PC-9 (cell line): ENCODE measurements around the gene DOK5. TPM values are rescaled to one million over a fixed set of nuclear protein-coding genes. Genes with fewer than 3 reads are reported as not detected.

Experiments used
- BruUV-seq: library from RNA; stranded (reverse); fragments of 400-500 nt; replicated peaks from 2 replicates; lab custom pipeline; 2021; lab: Mats Ljungman, UMichigan
- CTCF ChIA-PET: fragments of 300-600 bp; sonication (Branson Sonifier 250); formaldehyde crosslinking; loops from one replicate; lab custom pipeline; 2022; ENCODE audit warnings: antibody characterized with exemption; lab: Charles Lee
- POLR2A ChIA-PET: fragments of 300-600 bp; sonication (Branson Sonifier 250); formaldehyde crosslinking; loops from one replicate; lab custom pipeline; 2022; ENCODE audit warnings: antibody characterized with exemption; ENCODE audit not compliant: unreplicated experiment; lab: Charles Lee
- DNase-seq, 2 experiments: peaks; one replicate each; pipeline versions ENCODE4 v3.0.0 to v3.0.0-alpha.2; 2015 to 2022; ENCODE audit warnings: mixed read lengths in 1 of 2
- H2AFZ ChIP-seq: fragments of 200-600 bp; sonication (generic); 2 replicates; pipeline ENCODE4 v1.8.1; 2017; ENCODE audit warnings: antibody characterized with exemption
- H3F3A ChIP-seq: fragments of 200-600 bp; sonication (generic); 2 replicates; pipeline ENCODE4 v1.8.1; 2017; ENCODE audit warnings: antibody characterized with exemption, mild to moderate bottlenecking, low read depth; ENCODE audit not compliant: insufficient read depth
- H3K27ac ChIP-seq: fragments of 200-600 bp; sonication (generic); 2 replicates; pipeline ENCODE4 v1.6.1; 2016; ENCODE audit warnings: mixed run types
- H3K27me3 ChIP-seq: fragments of 200-600 bp; sonication (generic); 2 replicates; pipeline ENCODE4 v1.6.1; 2016; ENCODE audit warnings: low read depth, mixed run types; ENCODE audit not compliant: insufficient read depth
- H3K36me3 ChIP-seq: fragments of 200-600 bp; sonication (generic); 2 replicates; pipeline ENCODE4 v1.6.1; 2016; ENCODE audit warnings: low read depth, mixed run types
- H3K4me1 ChIP-seq: fragments of 200-600 bp; sonication (generic); replicated peaks from 2 replicates; pipeline ENCODE4 v1.6.1; 2016; ENCODE audit warnings: mixed run types; ENCODE audit not compliant: insufficient read depth
- H3K4me2 ChIP-seq: fragments of 200-600 bp; sonication (generic); 2 replicates; pipeline ENCODE4 v1.6.1; 2017; ENCODE audit warnings: mixed run types
- H3K4me3 ChIP-seq: fragments of 200-600 bp; sonication (generic); 2 replicates; pipeline ENCODE4 v1.6.1; 2016; ENCODE audit warnings: mixed run types
- H3K79me2 ChIP-seq: fragments of 200-600 bp; sonication (generic); 2 replicates; pipeline ENCODE4 v1.6.1; 2017; ENCODE audit warnings: low read depth, mixed run types
- H3K9me2 ChIP-seq: fragments of 200-600 bp; sonication (generic); 2 replicates; pipeline ENCODE4 v1.8.1; 2017; ENCODE audit warnings: mild to moderate bottlenecking; ENCODE audit not compliant: insufficient read depth
- H3K9me3 ChIP-seq: fragments of 200-600 bp; sonication (generic); 2 replicates; pipeline ENCODE4 v1.8.1; 2016; ENCODE audit warnings: low read depth; ENCODE audit not compliant: insufficient read depth
- H4K20me1 ChIP-seq: fragments of 200-600 bp; sonication (generic); 2 replicates; pipeline ENCODE4 v1.8.1; 2017; ENCODE audit not compliant: insufficient read depth
- CTCF ChIP-seq: fragments of 200-600 bp; sonication (generic); conservative IDR thresholded peaks from 2 replicates; pipeline ENCODE4 v1.6.1; 2017; ENCODE audit warnings: mixed run types, antibody characterized with exemption, mild to moderate bottlenecking, moderate library complexity
- EZH2 ChIP-seq: fragments of 200-600 bp; sonication (generic); IDR thresholded peaks from 2 replicates; pipeline ENCODE4 v1.8.0; 2017; ENCODE audit warnings: antibody characterized with exemption, low read depth
- intact Hi-C: fragments of 100-400 bp; cut with micrococcal nuclease; formaldehyde crosslinking; loops from one replicate; pipeline ENCODE4 v1.10.0; 2022; ENCODE audit not compliant: unreplicated experiment
- total RNA-seq: library from RNA; stranded (reverse); gene quantifications from 2 replicates; pipeline ENCODE4 v1.2.3, GENCODE V29; 2021

The DOK5 gene
- total RNA-seq, 1 experiment from 2014 or later = not detected

DNA sequence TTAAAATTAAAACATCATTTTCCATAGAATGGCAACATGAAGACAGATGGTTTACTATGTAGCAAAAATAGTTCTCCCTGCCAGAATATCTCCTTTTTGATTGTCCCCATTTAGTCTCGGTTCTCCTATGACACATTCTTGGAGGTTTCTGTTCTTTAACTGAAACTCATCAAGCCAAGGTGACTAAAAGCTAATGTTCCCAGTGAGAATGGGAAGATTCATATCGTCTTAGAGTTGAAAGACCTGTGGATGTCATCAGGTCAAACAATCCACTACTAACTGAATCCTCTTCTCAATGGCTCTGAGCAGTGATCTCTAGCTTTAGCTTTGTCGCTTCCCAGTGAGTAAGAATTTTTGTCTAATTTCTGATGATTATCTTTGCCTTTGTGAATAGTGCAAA lies 1.3 kb upstream of the DOK5 start:
- H3K4me2 ChIP-seq = no peak overlapping the region
- no peaks in the 10 kb centered on the region for H3K36me3 ChIP-seq
- H3K9me3 ChIP-seq = no peaks in the 10 kb centered on the region
- ChIA-PET CTCF (no interaction called here), POLR2A (no interaction called here)
- H3K9me2 ChIP-seq = no peaks in the 10 kb centered on the region
- H3K27ac ChIP-seq = no peak overlapping the region
- H3K27me3 ChIP-seq = peaks cover 18% of the 10 kb centered on the region
- TF ChIP-seq EZH2 = no peak
- no TSS peak for BruUV-seq
- no peaks in the 10 kb centered on the region for H3F3A ChIP-seq
- no peak overlapping the region for H3K4me3 ChIP-seq
- no peaks in the 10 kb centered on the region for H3K4me1 ChIP-seq
- DNase-seq = no peak
- H4K20me1 ChIP-seq = no peaks in the 10 kb centered on the region
- H2AFZ ChIP-seq = no peak overlapping the region
- no peaks in the 10 kb centered on the region for H3K79me2 ChIP-seq
- intact Hi-C loops = loop anchor here (10.0 kb wide), 1 partner anchor 249 kb away; no protein-coding TSS in a partner anchor

- DNase-seq = no peak
- no peaks in the 10 kb centered on the region for H3K4me1 ChIP-seq
- no TSS peak for BruUV-seq
- no peak overlapping the region for H3K4me3 ChIP-seq
- TF ChIP-seq EZH2 (no peak), CTCF (no peak)
- POLR2A ChIA-PET = no interaction called here
- no peaks in the 10 kb centered on the region for H4K20me1 ChIP-seq
- H3K36me3 ChIP-seq = no peaks in the 10 kb centered on the region
- H3K4me2 ChIP-seq = no peak overlapping the region
- no peak overlapping the region for H2AFZ ChIP-seq
- H3K9me2 ChIP-seq = no peaks in the 10 kb centered on the region
- no peaks in the 10 kb centered on the region for H3F3A ChIP-seq
- H3K27ac ChIP-seq = no peak overlapping the region
- H3K27me3 ChIP-seq = peaks cover 18% of the 10 kb centered on the region
- H3K9me3 ChIP-seq = no peaks in the 10 kb centered on the region
- CTCF ChIA-PET = no interaction called here
- intact Hi-C loops = loop anchor here (10.0 kb wide), 1 partner anchor 250 kb away; no protein-coding TSS in a partner anchor
- no peaks in the 10 kb centered on the region for H3K79me2 ChIP-seq
These were observed 527 bp upstream of the DOK5 start for GRCh38 chr20:54474866-54475265.

GRCh38 chr20:54476169-54477009 lies 996 bp downstream of the DOK5 start:
- Histone ChIP-seq H3K4me3 (no peak overlapping the region), H3K27me3 (peaks cover 18% of the 10 kb centered on the region), H3K9me2 (no peaks in the 10 kb centered on the region), H3K4me1 (no peaks in the 10 kb centered on the region), H3K36me3 (no peaks in the 10 kb centered on the region), H2AFZ (no peak overlapping the region), H3K79me2 (no peaks in the 10 kb centered on the region), H3F3A (no peaks in the 10 kb centered on the region), H3K9me3 (no peaks in the 10 kb centered on the region), H3K27ac (no peak overlapping the region), H4K20me1 (no peaks in the 10 kb centered on the region), H3K4me2 (no peak overlapping the region)
- ChIA-PET POLR2A (no interaction called here), CTCF (no interaction called here)
- intact Hi-C loops = loop anchor here (10.0 kb wide), 1 partner anchor 252 kb away; no protein-coding TSS in a partner anchor
- TF ChIP-seq EZH2 (no peak), CTCF (no peak)
- BruUV-seq = no TSS peak
- no peak for DNase-seq
